HG02870 (cell line): Measurements from ENCODE around the gene PARP11.

Experiments
- ATAC-seq: cut with Tn5 transposase; IDR thresholded peaks from one replicate; pipeline ENCODE4 v1.9.1; 2021; ENCODE audit warnings: mild to moderate bottlenecking, moderate library complexity; ENCODE audit not compliant: unreplicated experiment

The PARP11 gene

GRCh38 chr12:3775385-3776035 is 97.7 kb downstream of the PARP11 start:
- ATAC-seq, result no peak

- no peak for ATAC-seq
Measured at GRCh38 chr12:3772380-3772779, 100.8 kb downstream of the PARP11 start.

GRCh38 chr12:3771853-3772252 is 101.3 kb downstream of the PARP11 start:
- no peak for ATAC-seq

GRCh38 chr12:3770891-3771290 is 102.3 kb downstream of the PARP11 start:
- ATAC-seq, result no peak

GRCh38 chr12:3768911-3769447 is 104.2 kb downstream of the PARP11 start:
- ATAC-seq, result no peak

- ATAC-seq, result no peak
Measured at GRCh38 chr12:3761116-3761735, 112.0 kb downstream of the PARP11 start.

GRCh38 chr12:3759878-3760277 is 113.3 kb downstream of the PARP11 start:
- no peak for ATAC-seq
